Endothelial cell of umbilical vein (primary cell): ENCODE measurements around the gene HMGCS1. TPM values are rescaled to one million over a fixed set of nuclear protein-coding genes. Genes with fewer than 3 reads are reported as not detected.

ENCODE experiments used
- BruUV-seq: library from RNA; stranded (reverse); fragments of 400-500 nt; replicated peaks from 2 replicates; lab custom pipeline; 2021; lab: Mats Ljungman, UMichigan
- CTCF ChIA-PET: fragments of 300-600, 350-600 bp; sonication (Branson Sonifier 250); formaldehyde crosslinking; loops from one replicate; lab custom pipeline; 2021; ENCODE audit warnings: antibody characterized with exemption, inconsistent platforms; lab: Charles Lee
- POLR2A ChIA-PET: fragments of 300-600, 350-600 bp; sonication (Branson Sonifier 250); formaldehyde crosslinking; loops from one replicate; lab custom pipeline; 2021; ENCODE audit warnings: antibody characterized with exemption, inconsistent platforms; lab: Charles Lee
- DNase-seq: peaks from one replicate; pipeline ENCODE4 v3.0.0-alpha.2; 2011; ENCODE audit warnings: low read depth, low spot score
- FAIRE-seq: peaks from 2 replicates; lab custom pipeline; 2011; peaks lifted over from hg19 to GRCh38; lab: Jason Lieb, UNC
- H2AFZ ChIP-seq: 2 replicates; pipeline ENCODE4 v1.6.0; 2012; ENCODE audit warnings: low read depth, low read length, control low read depth, inconsistent platforms
- H3K27ac ChIP-seq: 2 replicates; pipeline ENCODE4 v1.5.1; 2011; ENCODE audit warnings: low read depth, mild to moderate bottlenecking, control low read depth, low read length, moderate library complexity; ENCODE audit not compliant: insufficient read depth
- H3K27me3 ChIP-seq, 2 experiments: 2 replicates each; pipeline versions ENCODE4 v1.6.0 to v1.6.1; 2011; ENCODE audit warnings: low read length in 2 of 2, mixed read lengths in 1 of 2; ENCODE audit not compliant: control insufficient read depth in 2 of 2, insufficient read depth in 2 of 2
- H3K36me3 ChIP-seq, 2 experiments: 2 replicates in 1 of 2; 3 replicates in 1 of 2; pipeline ENCODE4 v1.5.1; 2011; ENCODE audit warnings: low read length in 2 of 2, mild to moderate bottlenecking in 1 of 2, moderate library complexity in 1 of 2; ENCODE audit not compliant: control insufficient read depth in 2 of 2, insufficient read depth in 2 of 2; ENCODE audit errors: extremely low read depth in 1 of 2
- H3K4me1 ChIP-seq: 3 replicates; pipeline ENCODE4 v1.5.1; 2011; ENCODE audit warnings: mild to moderate bottlenecking, low read length; ENCODE audit not compliant: control insufficient read depth, insufficient read depth; ENCODE audit errors: extremely low read depth
- H3K4me2 ChIP-seq: 2 replicates; pipeline ENCODE4 v1.6.1; 2011; ENCODE audit warnings: low read length, control low read depth, mixed read lengths; ENCODE audit not compliant: insufficient read depth
- H3K4me3 ChIP-seq, 3 experiments: fragments of 200-600 bp in 1 of 3; sonication (generic), shearing (Covaris generic) in 1 of 3; replicated peaks in 1 of 3; 2 replicates each; pipeline ENCODE4 v1.5.1; 2011 to 2016; ENCODE audit warnings: control low read depth in 3 of 3, low read length in 3 of 3, mild to moderate bottlenecking in 2 of 3, inconsistent platforms in 1 of 3, low read depth in 1 of 3, moderate library complexity in 1 of 3; ENCODE audit not compliant: insufficient read depth in 1 of 3
- H3K79me2 ChIP-seq: 2 replicates; pipeline ENCODE4 v1.6.0; 2012; ENCODE audit warnings: low read length, inconsistent platforms; ENCODE audit not compliant: control insufficient read depth, insufficient read depth
- H3K9ac ChIP-seq: replicated peaks from 2 replicates; pipeline ENCODE3; 2011; ENCODE audit warnings: low read length, control low read depth; ENCODE audit not compliant: insufficient read depth; ENCODE audit errors: extremely low read depth
- H3K9me1 ChIP-seq: replicated peaks from 3 replicates; pipeline ENCODE4 v1.6.0; 2011; ENCODE audit warnings: mild to moderate bottlenecking, low read length; ENCODE audit not compliant: control insufficient read depth, insufficient read depth; ENCODE audit errors: extremely low read depth
- H3K9me3 ChIP-seq: replicated peaks from 2 replicates; pipeline ENCODE4 v1.5.1; 2012; ENCODE audit warnings: low read length, inconsistent platforms; ENCODE audit not compliant: control insufficient read depth, insufficient read depth
- H4K20me1 ChIP-seq: replicated peaks from 2 replicates; pipeline ENCODE3; 2011; ENCODE audit warnings: mild to moderate bottlenecking, low read length; ENCODE audit not compliant: control insufficient read depth, insufficient read depth; ENCODE audit errors: extremely low read depth
- EZH2 ChIP-seq: IDR thresholded peaks from 2 replicates; pipeline ENCODE4 v1.6.1; 2012; ENCODE audit warnings: borderline replicate concordance, low read depth, mild to moderate bottlenecking, moderate library complexity, low read length, inconsistent platforms; ENCODE audit not compliant: severe bottlenecking
- FOS ChIP-seq: IDR thresholded peaks from 2 replicates; pipeline ENCODE4 v1.6.1; 2011; ENCODE audit warnings: mild to moderate bottlenecking, low read length, moderate library complexity, borderline replicate concordance; ENCODE audit not compliant: insufficient read depth
- GATA2 ChIP-seq: IDR thresholded peaks from 2 replicates; pipeline ENCODE4 v1.7.0; 2011; ENCODE audit warnings: low read depth, mild to moderate bottlenecking, moderate library complexity, mixed read lengths, low read length; ENCODE audit not compliant: insufficient read length, insufficient read depth
- JUN ChIP-seq: IDR thresholded peaks from 2 replicates; pipeline ENCODE4 v1.6.1; 2011; ENCODE audit warnings: borderline replicate concordance, low read depth; ENCODE audit not compliant: insufficient read length, insufficient read depth
- MYC ChIP-seq: IDR thresholded peaks from one replicate; pipeline ENCODE4 v1.6.1; 2011; ENCODE audit warnings: mild to moderate bottlenecking, low read depth, low read length
- POLR2A ChIP-seq: IDR thresholded peaks from 2 replicates; pipeline ENCODE4 v1.6.1; 2012; ENCODE audit warnings: low read depth, mild to moderate bottlenecking, control low read depth, low read length
- POLR2AphosphoS5 ChIP-seq: IDR thresholded peaks from 2 replicates; pipeline ENCODE4 v1.6.1; 2012; ENCODE audit warnings: low read depth, mild to moderate bottlenecking, control low read depth, low read length, moderate library complexity; ENCODE audit not compliant: insufficient read depth
- dilution Hi-C: fragments of 300-500 bp; cut with MboI; formaldehyde crosslinking; loops from one replicate; pipeline ENCODE4 v1.15.0; 2019; ENCODE audit warnings: low sequenced_read_pairs; ENCODE audit not compliant: extremely low pct_ligation_motif_present
- intact Hi-C: fragments of 100-400 bp; cut with micrococcal nuclease; formaldehyde crosslinking; loops from one replicate; pipeline ENCODE4 v1.10.0; 2022
- polyA plus RNA-seq, 4 experiments: library from polyadenylated mRNA; depleted of rRNA in 3 of 4; stranded (reverse) in 3 of 4; unstranded in 1 of 4; fragments of >200 nt; gene quantifications; 2 replicates each; pipeline versions ENCODE4 v1.2.1 to v1.2.3, GENCODE V29; 2011 to 2012; ENCODE audit warnings: missing spikeins in 1 of 4
- total RNA-seq: library from RNA; stranded (reverse); gene quantifications from 2 replicates; pipeline ENCODE4 v1.2.3, GENCODE V29; 2021
- TF ChIP-seq, protein P1 (sequence below), 2 donors: IDR thresholded peaks; 1 replicate in 1 of 2; 2 replicates in 1 of 2; pipeline ENCODE4 v1.5.1; 2011; ENCODE audit warnings: low read length in 2 of 2, mild to moderate bottlenecking in 2 of 2, moderate library complexity in 2 of 2, control low read depth in 1 of 2, inconsistent platforms in 1 of 2, low read depth in 1 of 2; ENCODE audit not compliant: insufficient read depth in 1 of 2; ENCODE audit errors: extremely low read depth in 1 of 2
- TF ChIP-seq, protein P2 (sequence below): IDR thresholded peaks from 2 replicates; pipeline ENCODE4 v1.6.1; 2011; ENCODE audit not compliant: insufficient read depth, insufficient read length

Gene HMGCS1
- total and polyA plus RNA-seq, 2 donors (not counting 3 experiments of a cell fraction or from before 2014, with no cell fraction given): 43.3 to 133 TPM

DNA sequence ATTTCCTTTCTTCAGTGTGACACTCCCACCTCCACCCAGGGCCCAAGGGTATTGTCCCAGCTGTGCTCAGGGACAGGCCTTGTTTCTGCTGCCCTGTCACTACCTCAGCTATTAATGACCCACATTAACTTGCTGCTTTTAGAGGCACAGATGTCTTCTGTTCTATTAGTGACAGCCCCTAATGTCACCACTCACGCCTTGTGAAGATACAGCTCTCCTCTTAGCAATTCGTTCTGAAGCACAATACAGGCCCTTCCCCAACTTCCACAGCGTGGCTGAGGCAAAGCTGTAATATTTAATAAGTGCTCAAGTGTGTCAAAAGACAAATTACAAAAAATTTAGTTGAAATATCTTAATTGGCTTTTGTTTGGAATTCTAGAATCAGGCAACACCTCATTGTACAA lies 44.7 kb upstream of the HMGCS1 start:
- no peaks in the 10 kb centered on the region for H3K9me3 ChIP-seq
- dilution Hi-C loops: no loop called here
- FAIRE-seq: no peak
- H3K4me3 ChIP-seq: no peak overlapping the region
- H3K4me2 ChIP-seq: no peak overlapping the region
- intact Hi-C loops: no loop called here
- no peaks in the 10 kb centered on the region for H3K9me1 ChIP-seq
- peaks cover 4 to 5% of the 10 kb centered on the region in 2 experiments for H3K27me3 ChIP-seq
- H2AFZ ChIP-seq: no peak overlapping the region
- no peak overlapping the region for H3K9ac ChIP-seq
- no peak overlapping the region for H3K27ac ChIP-seq
- H3K4me1 ChIP-seq: no peaks in the 10 kb centered on the region
- no peaks in the 10 kb centered on the region for H4K20me1 ChIP-seq
- POLR2A ChIA-PET: no interaction called here
- no peaks in the 10 kb centered on the region for H3K79me2 ChIP-seq
- no TSS peak for BruUV-seq
- TF ChIP-seq POLR2AphosphoS5 (no peak), JUN (no peak), GATA2 (no peak), MYC (no peak), POLR2A (no peak), FOS (no peak), EZH2 (no peak)
- TF ChIP-seq, protein P1, sequence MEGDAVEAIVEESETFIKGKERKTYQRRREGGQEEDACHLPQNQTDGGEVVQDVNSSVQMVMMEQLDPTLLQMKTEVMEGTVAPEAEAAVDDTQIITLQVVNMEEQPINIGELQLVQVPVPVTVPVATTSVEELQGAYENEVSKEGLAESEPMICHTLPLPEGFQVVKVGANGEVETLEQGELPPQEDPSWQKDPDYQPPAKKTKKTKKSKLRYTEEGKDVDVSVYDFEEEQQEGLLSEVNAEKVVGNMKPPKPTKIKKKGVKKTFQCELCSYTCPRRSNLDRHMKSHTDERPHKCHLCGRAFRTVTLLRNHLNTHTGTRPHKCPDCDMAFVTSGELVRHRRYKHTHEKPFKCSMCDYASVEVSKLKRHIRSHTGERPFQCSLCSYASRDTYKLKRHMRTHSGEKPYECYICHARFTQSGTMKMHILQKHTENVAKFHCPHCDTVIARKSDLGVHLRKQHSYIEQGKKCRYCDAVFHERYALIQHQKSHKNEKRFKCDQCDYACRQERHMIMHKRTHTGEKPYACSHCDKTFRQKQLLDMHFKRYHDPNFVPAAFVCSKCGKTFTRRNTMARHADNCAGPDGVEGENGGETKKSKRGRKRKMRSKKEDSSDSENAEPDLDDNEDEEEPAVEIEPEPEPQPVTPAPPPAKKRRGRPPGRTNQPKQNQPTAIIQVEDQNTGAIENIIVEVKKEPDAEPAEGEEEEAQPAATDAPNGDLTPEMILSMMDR (IDR thresholded peaks at IDR 0.05; ENCODE audit: extremely low read depth in 1 of 2, insufficient read depth in 1 of 2, low read depth in 1 of 2, low read length in 2 of 2): no peak
- TF ChIP-seq, protein P2, sequence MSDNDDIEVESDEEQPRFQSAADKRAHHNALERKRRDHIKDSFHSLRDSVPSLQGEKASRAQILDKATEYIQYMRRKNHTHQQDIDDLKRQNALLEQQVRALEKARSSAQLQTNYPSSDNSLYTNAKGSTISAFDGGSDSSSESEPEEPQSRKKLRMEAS: no peak
- no peak for DNase-seq
- no peaks in the 10 kb centered on the region for H3K36me3 ChIP-seq
- CTCF ChIA-PET: no interaction called here
